SK-N-SH (cell line): Measurements from ENCODE around the gene PTPRJ. TPM values are rescaled to one million over a fixed set of nuclear protein-coding genes. Genes with fewer than 3 reads are reported as not detected.

Source experiments
- CTCF ChIA-PET: fragments of 300-600, 350-600 bp; formaldehyde crosslinking; extraction: SDS; loops from one replicate; lab custom pipeline; 2021; lab: Yijun Ruan, JAX
- POLR2A ChIA-PET: fragments of 350-600 bp; sonication (Branson Sonifier 250); formaldehyde crosslinking; extraction: SDS; loops from one replicate; lab custom pipeline; 2020; ENCODE audit warnings: antibody characterized with exemption, inconsistent platforms; lab: Yijun Ruan, JAX
- DNase-seq: peaks from one replicate; pipeline ENCODE4 v3.0.0; 2012
- H2AFZ ChIP-seq: fragments of 200-600 bp; sonication (generic); 2 replicates; pipeline ENCODE4 v1.8.1; 2016; ENCODE audit warnings: antibody characterized with exemption, mild to moderate bottlenecking, low read depth
- H3F3A ChIP-seq: fragments of 200-600 bp; sonication (generic); replicated peaks from 2 replicates; pipeline ENCODE3; 2016; ENCODE audit warnings: antibody characterized with exemption, mild to moderate bottlenecking; ENCODE audit not compliant: insufficient read depth
- H3K27ac ChIP-seq, 2 experiments: fragments of 200-500 bp in 1 of 2; fragments of 200-600 bp in 1 of 2; sonication (Bioruptor generic) in 1 of 2; sonication (generic), shearing (Covaris generic) in 1 of 2; 2 replicates each; pipeline versions ENCODE4 v1.5.1 to v1.6.1; 2014 to 2016; ENCODE audit warnings: low read depth in 2 of 2, inconsistent platforms in 1 of 2, low read length in 1 of 2, mild to moderate bottlenecking in 1 of 2, mixed read lengths in 1 of 2
- H3K27me3 ChIP-seq: fragments of 200-600 bp; sonication (generic), shearing (Covaris generic); 2 replicates; pipeline ENCODE4 v1.6.1; 2016; ENCODE audit warnings: mixed run types; ENCODE audit not compliant: insufficient read depth
- H3K36me3 ChIP-seq, 2 experiments: fragments of 200-500 bp in 1 of 2; fragments of 200-600 bp in 1 of 2; sonication (Bioruptor generic) in 1 of 2; sonication (generic) in 1 of 2; replicated peaks in 1 of 2; 2 replicates each; pipeline versions ENCODE3 to v1.5.1; 2014 to 2016; ENCODE audit warnings: low read length in 1 of 2, mild to moderate bottlenecking in 1 of 2; ENCODE audit not compliant: insufficient read depth in 2 of 2, control insufficient read depth in 1 of 2
- H3K4me1 ChIP-seq, 2 experiments: fragments of 200-500 bp in 1 of 2; fragments of 200-600 bp in 1 of 2; sonication (Bioruptor generic) in 1 of 2; sonication (generic), shearing (Covaris generic) in 1 of 2; 2 replicates each; pipeline versions ENCODE4 v1.5.1 to v1.6.1; 2014 to 2016; ENCODE audit warnings: low read depth in 1 of 2, low read length in 1 of 2, mixed run types in 1 of 2; ENCODE audit not compliant: insufficient read depth in 2 of 2, control insufficient read depth in 1 of 2
- H3K4me2 ChIP-seq: fragments of 200-600 bp; sonication (generic), shearing (Covaris generic); 2 replicates; pipeline ENCODE4 v1.6.1; 2017; ENCODE audit warnings: mixed run types
- H3K4me3 ChIP-seq, 2 experiments: fragments of 200-500 bp in 1 of 2; fragments of 200-600 bp in 1 of 2; sonication (Bioruptor generic) in 1 of 2; sonication (generic), shearing (Covaris generic) in 1 of 2; 2 replicates each; pipeline versions ENCODE4 v1.5.1 to v1.8.1; 2014 to 2016; ENCODE audit warnings: low read depth in 2 of 2, inconsistent platforms in 1 of 2, low read length in 1 of 2, mild to moderate bottlenecking in 1 of 2, mixed read lengths in 1 of 2, moderate library complexity in 1 of 2
- H3K79me2 ChIP-seq: fragments of 200-600 bp; sonication (generic); 2 replicates; pipeline ENCODE4 v1.8.1; 2017; ENCODE audit warnings: mild to moderate bottlenecking; ENCODE audit not compliant: insufficient read depth
- H3K9ac ChIP-seq: fragments of 200-600 bp; sonication (generic); 2 replicates; pipeline ENCODE4 v1.6.1; 2017; ENCODE audit warnings: mixed run types
- H3K9me2 ChIP-seq: fragments of 200-600 bp; sonication (generic); 2 replicates; pipeline ENCODE4 v1.6.1; 2017; ENCODE audit warnings: mixed run types
- H3K9me3 ChIP-seq: fragments of 200-600 bp; sonication (generic); 2 replicates; pipeline ENCODE4 v1.6.1; 2017; ENCODE audit warnings: mixed run types, mild to moderate bottlenecking, moderate library complexity
- H4K20me1 ChIP-seq: fragments of 200-600 bp; sonication (generic); 2 replicates; pipeline ENCODE4 v1.6.1; 2017; ENCODE audit warnings: mild to moderate bottlenecking, mixed run types; ENCODE audit not compliant: insufficient read depth
- CHD2 ChIP-seq: fragments of 150-350 bp; IDR thresholded peaks from 2 replicates; pipeline ENCODE4 v1.6.1; 2018; ENCODE audit warnings: low read length; ENCODE audit not compliant: partially characterized antibody
- CTCF ChIP-seq: fragments of 200-600 bp; sonication (generic); IDR thresholded peaks from 2 replicates; pipeline ENCODE4 v1.6.1; 2017; ENCODE audit warnings: antibody characterized with exemption, mild to moderate bottlenecking, moderate library complexity
- EP300 ChIP-seq, 2 experiments: IDR thresholded peaks; 2 replicates each; pipeline versions ENCODE4 v1.4.0 to v1.6.1; 2012; ENCODE audit warnings: borderline replicate concordance in 1 of 2, low read depth in 1 of 2, low read length in 1 of 2
- EZH2phosphoT487 ChIP-seq: fragments of 200-600 bp; sonication (generic); IDR thresholded peaks from 2 replicates; pipeline ENCODE4 v1.6.1; 2017; ENCODE audit warnings: low read depth, mixed run types, mild to moderate bottlenecking, antibody characterized with exemption, moderate library complexity, borderline replicate concordance
- FOXJ3 ChIP-seq: sonication (generic); formaldehyde crosslinking; IDR thresholded peaks from 2 replicates; pipeline ENCODE4 v1.5.1; 2020; ENCODE audit warnings: mild to moderate bottlenecking, missing genetic modification reagents
- FOXM1 ChIP-seq: IDR thresholded peaks from 2 replicates; pipeline ENCODE4 v1.4.0; 2012; ENCODE audit warnings: low read depth, mild to moderate bottlenecking
- MAX ChIP-seq: IDR thresholded peaks from 2 replicates; pipeline ENCODE4 v1.4.0; 2012; ENCODE audit warnings: low read depth
- MXI1 ChIP-seq: IDR thresholded peaks from 2 replicates; pipeline ENCODE4 v1.6.1; 2012; ENCODE audit warnings: mild to moderate bottlenecking, low read depth, low read length, improper control_type of control experiment
- NFIC ChIP-seq: IDR thresholded peaks from 2 replicates; pipeline ENCODE4 v1.4.0; 2012; ENCODE audit warnings: borderline replicate concordance
- NRF1 ChIP-seq: IDR thresholded peaks from 2 replicates; pipeline ENCODE4 v1.6.1; 2012; ENCODE audit warnings: low read depth, mild to moderate bottlenecking, low read length
- POLR2AphosphoS5 ChIP-seq: IDR thresholded peaks from 2 replicates; pipeline ENCODE4 v1.6.1; 2012; ENCODE audit warnings: low read depth, low read length
- RAD21 ChIP-seq: IDR thresholded peaks from 2 replicates; pipeline ENCODE4 v1.6.1; 2012; ENCODE audit warnings: mild to moderate bottlenecking, low read length
- REST ChIP-seq: IDR thresholded peaks from 2 replicates; pipeline ENCODE4 v1.6.1; 2012; ENCODE audit warnings: mild to moderate bottlenecking, low read depth, low read length, moderate library complexity
- SIN3A ChIP-seq: IDR thresholded peaks from 2 replicates; pipeline ENCODE4 v1.6.1; 2012; ENCODE audit warnings: low read depth, mild to moderate bottlenecking, low read length, moderate library complexity, borderline replicate concordance
- SMC3 ChIP-seq: IDR thresholded peaks from 2 replicates; pipeline ENCODE4 v1.6.1; 2012; ENCODE audit warnings: low read depth, low read length, improper control_type of control experiment
- TAF1 ChIP-seq: IDR thresholded peaks from 2 replicates; pipeline ENCODE4 v1.6.1; 2012; ENCODE audit warnings: low read depth, mild to moderate bottlenecking, low read length, moderate library complexity, borderline replicate concordance
- USF1 ChIP-seq: IDR thresholded peaks from 2 replicates; pipeline ENCODE4 v1.4.0; 2012; ENCODE audit warnings: low read depth, borderline replicate concordance
- ZBTB33 ChIP-seq: IDR thresholded peaks from 2 replicates; pipeline ENCODE4 v1.4.0; 2012; ENCODE audit warnings: low read depth, borderline replicate concordance
- WGBS: methylation state at CpG from one replicate; pipeline ENCODE4 v1.1.6; 2017; ENCODE audit warnings: low lambda C conversion rate; 5-methylcytosine and 5-hydroxymethylcytosine counted together
- polyA plus RNA-seq, 3 experiments: library from polyadenylated mRNA; depleted of rRNA; stranded (reverse); fragments of >200 nt; gene quantifications; 2 replicates each; pipeline ENCODE4 v1.2.3, GENCODE V29; 2012

Gene PTPRJ
- polyA plus RNA-seq, 1 of the 3 experiments (the other 2 are of a cell fraction), result 4.5 TPM

GRCh38 chr11:48083421-48083820, 103.1 kb downstream of the PTPRJ start:
- CTCF ChIA-PET, result interaction anchor here (0.8 to 1.8 kb wide), 2 partner anchors 26 to 149 kb away, joined by 3 to 4 read pairs; no protein-coding TSS in a partner anchor
- Histone ChIP-seq H3K27me3 (no peaks in the 10 kb centered on the region), H2AFZ (no peak overlapping the region)

GRCh38 chr11:48085688-48086087, 105.3 kb downstream of the PTPRJ start:
- POLR2A ChIA-PET, result interaction anchor here (0.9 kb wide), 1 partner anchor 53 kb away, joined by 6 read pairs; no protein-coding TSS in a partner anchor
- no peak for DNase-seq
- H2AFZ ChIP-seq, result no peak overlapping the region
- no peak overlapping the region for H3K27ac ChIP-seq
- TF ChIP-seq MAX (no peak), FOXM1 (no peak), RAD21 (no peak), CTCF (no peak), EZH2phosphoT487 (no peak), USF1 (no peak), NRF1 (no peak), SMC3 (no peak), FOXJ3 (CRISPR knock-in tag) (no peak), CHD2 (no peak), NFIC (no peak), TAF1 (no peak), REST (no peak), MXI1 (no peak), EP300 (IDR thresholded peaks at IDR 0.05; ENCODE audit: borderline replicate concordance in 1 of 2, low read depth in 1 of 2, low read length in 1 of 2) (no peak), ZBTB33 (no peak), POLR2AphosphoS5 (no peak), SIN3A (no peak)
- TF ChIP-seq, all 33 proteins: peak for 0
- Histone ChIP-seq H3K9me2 (no peaks in the 10 kb centered on the region), H3F3A (peaks cover 21% of the 10 kb centered on the region), H4K20me1 (peaks cover 18% of the 10 kb centered on the region), H3K4me3 (no peak overlapping the region), H3K9me3 (no peaks in the 10 kb centered on the region), H3K79me2 (peaks cover 61% of the 10 kb centered on the region), H3K36me3 (peaks cover 0 to 7% of the 10 kb centered on the region in 2 experiments), H3K4me2 (no peak overlapping the region), H3K9ac (no peak overlapping the region), H3K4me1 (peaks cover 2 to 19% of the 10 kb centered on the region in 2 experiments; a peak in 3 of 4 replicates), H3K27me3 (no peaks in the 10 kb centered on the region)
- WGBS, result 94% methylated on average over 4 of the region's 4 CpGs
- CTCF ChIA-PET, result interaction anchor here (1.0 kb wide), 1 partner anchor 12 kb away, joined by 3 read pairs; no protein-coding TSS in a partner anchor

More at GRCh38 chr11:48083421-48083820, 103.1 kb downstream of the PTPRJ start:
- no peak for DNase-seq
- H3K36me3 ChIP-seq, result peaks cover 0 to 7% of the 10 kb centered on the region in 2 experiments
- no peak overlapping the region for H3K9ac ChIP-seq
- no peaks in the 10 kb centered on the region for H3K9me2 ChIP-seq
- TF ChIP-seq SIN3A, result no peak
- H3K4me2 ChIP-seq, result no peak overlapping the region
- H3K4me3 ChIP-seq, result no peak overlapping the region
- H4K20me1 ChIP-seq, result peaks cover 6% of the 10 kb centered on the region; the same call in 1 of the 2 replicates
- H3K79me2 ChIP-seq, result peaks cover 73% of the 10 kb centered on the region
- H3K9me3 ChIP-seq, result no peaks in the 10 kb centered on the region
- POLR2A ChIA-PET, result no interaction called here
- H3K4me1 ChIP-seq, result peaks cover 2 to 17% of the 10 kb centered on the region in 2 experiments; a peak in 3 of 4 replicates
- no peak overlapping the region for H3K27ac ChIP-seq
- peaks cover 22% of the 10 kb centered on the region for H3F3A ChIP-seq
